Esophagus squamous epithelium (tissue), 4 donors: ENCODE data around the gene TADA2B.

Source experiments
- POLR2A ChIP-seq, 4 donors: fragments of 450-650 bp; IDR thresholded peaks; one replicate each; pipeline ENCODE4 v1.6.1; 2017; ENCODE audit warnings: antibody characterized with exemption in 4 of 4, mild to moderate bottlenecking in 4 of 4, moderate library complexity in 3 of 4
- TF ChIP-seq, protein P1 (sequence below), 6 experiments: fragments of 450-650 bp in 4 of 6; fragments of 200-600 bp in 2 of 6; sonication (generic) in 2 of 6; IDR thresholded peaks; one replicate each; pipeline ENCODE4 v1.5.1; 2016 to 2019; ENCODE audit warnings: antibody characterized with exemption in 6 of 6, mild to moderate bottlenecking in 4 of 6, moderate library complexity in 4 of 6

GRCh38 chr4:7023486-7023885 lies 19.7 kb upstream of the TADA2B start:
- no peak for TF ChIP-seq POLR2A (IDR thresholded peaks at IDR 0.05)
- TF ChIP-seq, protein P1, sequence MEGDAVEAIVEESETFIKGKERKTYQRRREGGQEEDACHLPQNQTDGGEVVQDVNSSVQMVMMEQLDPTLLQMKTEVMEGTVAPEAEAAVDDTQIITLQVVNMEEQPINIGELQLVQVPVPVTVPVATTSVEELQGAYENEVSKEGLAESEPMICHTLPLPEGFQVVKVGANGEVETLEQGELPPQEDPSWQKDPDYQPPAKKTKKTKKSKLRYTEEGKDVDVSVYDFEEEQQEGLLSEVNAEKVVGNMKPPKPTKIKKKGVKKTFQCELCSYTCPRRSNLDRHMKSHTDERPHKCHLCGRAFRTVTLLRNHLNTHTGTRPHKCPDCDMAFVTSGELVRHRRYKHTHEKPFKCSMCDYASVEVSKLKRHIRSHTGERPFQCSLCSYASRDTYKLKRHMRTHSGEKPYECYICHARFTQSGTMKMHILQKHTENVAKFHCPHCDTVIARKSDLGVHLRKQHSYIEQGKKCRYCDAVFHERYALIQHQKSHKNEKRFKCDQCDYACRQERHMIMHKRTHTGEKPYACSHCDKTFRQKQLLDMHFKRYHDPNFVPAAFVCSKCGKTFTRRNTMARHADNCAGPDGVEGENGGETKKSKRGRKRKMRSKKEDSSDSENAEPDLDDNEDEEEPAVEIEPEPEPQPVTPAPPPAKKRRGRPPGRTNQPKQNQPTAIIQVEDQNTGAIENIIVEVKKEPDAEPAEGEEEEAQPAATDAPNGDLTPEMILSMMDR (IDR thresholded peaks at IDR 0.05) = no peak
